ENCODE results near the gene TNFRSF8. TPM values are rescaled to one million over a fixed set of nuclear protein-coding genes. Genes with fewer than 3 reads are reported as not detected.

Gene TNFRSF8
- total and polyA plus RNA-seq, 2 donors (not counting 1 experiment from before 2014, with no cell fraction given) = 0.05 TPM; not detected in 1

DNA sequence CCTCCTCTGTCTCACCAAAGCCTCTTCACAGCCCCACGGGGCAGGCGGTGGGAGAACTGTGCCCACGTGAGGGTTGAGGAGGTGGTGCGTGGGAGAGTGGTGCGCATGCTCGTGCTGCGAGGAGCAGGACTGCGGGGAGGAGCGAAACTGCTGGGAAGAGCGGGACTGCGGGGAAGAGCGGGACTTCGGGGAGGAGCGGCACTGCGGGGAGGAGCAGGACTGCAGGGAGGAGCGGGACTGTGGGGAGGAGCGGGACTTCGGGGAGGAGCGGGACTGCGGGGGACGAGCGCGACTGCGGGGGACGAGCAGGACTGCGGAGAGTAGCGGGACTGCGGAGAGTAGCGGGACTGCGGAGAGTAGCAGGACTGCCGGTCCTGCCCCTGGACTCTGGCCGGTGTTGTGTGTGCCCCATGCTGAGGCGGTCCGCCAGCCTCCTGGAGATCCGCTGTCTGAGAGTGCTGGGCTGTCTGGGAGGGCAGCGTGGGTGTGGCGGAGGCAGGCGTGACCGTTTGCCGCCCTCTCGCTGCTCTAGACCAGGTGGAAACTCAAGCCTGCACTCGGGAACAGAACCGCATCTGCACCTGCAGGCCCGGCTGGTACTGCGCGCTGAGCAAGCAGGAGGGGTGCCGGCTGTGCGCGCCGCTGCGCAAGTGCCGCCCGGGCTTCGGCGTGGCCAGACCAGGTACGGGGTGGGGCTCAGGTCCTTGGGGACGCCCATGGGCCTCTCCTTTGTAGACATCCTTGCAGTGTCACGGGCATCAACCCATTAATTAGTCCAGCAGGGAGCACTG lies 128.3 kb downstream of the TNFRSF8 start:
- DNase-seq (ENCODE audit: low read depth in 2 of 2) = no peak
- no peak overlapping the region for H3K27ac ChIP-seq (ENCODE audit: insufficient read depth, low read length)

More for the DNA sequence above, 128.3 kb downstream of the TNFRSF8 start:
- H2AFZ ChIP-seq (ENCODE audit: low read length) = no peak overlapping the region
- no peak overlapping the region for H3K4me2 ChIP-seq (ENCODE audit: extremely low read depth, insufficient read depth, low read length)
- peaks cover 12% of the 10 kb centered on the region for H3K79me2 ChIP-seq (ENCODE audit: control insufficient read depth, insufficient read depth, low read length)
- H3K9ac ChIP-seq (ENCODE audit: insufficient read depth, low read length) = no peak overlapping the region
- peaks cover 7% of the 10 kb centered on the region for H3K36me3 ChIP-seq (ENCODE audit: control insufficient read depth, insufficient read depth, low read length)
- no peaks in the 10 kb centered on the region for H3K27me3 ChIP-seq (ENCODE audit: control insufficient read depth, insufficient read depth, low read length)
- H3K9me3 ChIP-seq (ENCODE audit: control insufficient read depth, insufficient read depth, low read depth, low read length) = no peaks in the 10 kb centered on the region
- H3K4me1 ChIP-seq (ENCODE audit: control insufficient read depth, extremely low read depth, insufficient read depth, low read length) = peaks cover 2% of the 10 kb centered on the region
- no peaks in the 10 kb centered on the region for H4K20me1 ChIP-seq (ENCODE audit: control insufficient read depth, extremely low read depth, insufficient read depth, low read length)
- H3K4me3 ChIP-seq (replicated peaks in 1 of 4; ENCODE audit: control extremely low read depth in 1 of 4, insufficient read depth in 1 of 4, low read depth in 3 of 4, low read length in 4 of 4) = no peak overlapping the region
- TF ChIP-seq EZH2 (IDR thresholded peaks at IDR 0.05; ENCODE audit: low read length, missing control alignments) = no peak
- TF ChIP-seq, protein P1, sequence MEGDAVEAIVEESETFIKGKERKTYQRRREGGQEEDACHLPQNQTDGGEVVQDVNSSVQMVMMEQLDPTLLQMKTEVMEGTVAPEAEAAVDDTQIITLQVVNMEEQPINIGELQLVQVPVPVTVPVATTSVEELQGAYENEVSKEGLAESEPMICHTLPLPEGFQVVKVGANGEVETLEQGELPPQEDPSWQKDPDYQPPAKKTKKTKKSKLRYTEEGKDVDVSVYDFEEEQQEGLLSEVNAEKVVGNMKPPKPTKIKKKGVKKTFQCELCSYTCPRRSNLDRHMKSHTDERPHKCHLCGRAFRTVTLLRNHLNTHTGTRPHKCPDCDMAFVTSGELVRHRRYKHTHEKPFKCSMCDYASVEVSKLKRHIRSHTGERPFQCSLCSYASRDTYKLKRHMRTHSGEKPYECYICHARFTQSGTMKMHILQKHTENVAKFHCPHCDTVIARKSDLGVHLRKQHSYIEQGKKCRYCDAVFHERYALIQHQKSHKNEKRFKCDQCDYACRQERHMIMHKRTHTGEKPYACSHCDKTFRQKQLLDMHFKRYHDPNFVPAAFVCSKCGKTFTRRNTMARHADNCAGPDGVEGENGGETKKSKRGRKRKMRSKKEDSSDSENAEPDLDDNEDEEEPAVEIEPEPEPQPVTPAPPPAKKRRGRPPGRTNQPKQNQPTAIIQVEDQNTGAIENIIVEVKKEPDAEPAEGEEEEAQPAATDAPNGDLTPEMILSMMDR (conservative IDR thresholded peaks at IDR 0.05 in 1 of 2, IDR thresholded peaks at IDR 0.05 in 1 of 2; ENCODE audit: low read depth in 1 of 2, low read length in 2 of 2) = no peak

Other genes starting within 250 kb of the TNFRSF8 start
- gene NPPA, start 215.5 kb upstream of the TNFRSF8 start, total RNA-seq = not detected in 2 replicates
- not detected in 2 replicates for gene NPPA, start 215.5 kb upstream of the TNFRSF8 start, polyA plus RNA-seq
- gene NPPB, start 204.4 kb upstream of the TNFRSF8 start, total RNA-seq = not detected in 2 replicates
- not detected in 2 replicates for gene NPPB, start 204.4 kb upstream of the TNFRSF8 start, polyA plus RNA-seq
- 38.8 and 39.3 TPM in 2 replicates for gene KIAA2013, start 136.9 kb upstream of the TNFRSF8 start, total RNA-seq
- gene KIAA2013, start 136.9 kb upstream of the TNFRSF8 start, polyA plus RNA-seq = 31.7 and 35.3 TPM in 2 replicates
- gene PLOD1, start 128.6 kb upstream of the TNFRSF8 start, total RNA-seq = 137 and 210 TPM in 2 replicates
- gene PLOD1, start 128.6 kb upstream of the TNFRSF8 start, polyA plus RNA-seq = 162 and 278 TPM in 2 replicates
- gene MFN2, start 82.9 kb upstream of the TNFRSF8 start, total RNA-seq = 40.8 and 52.5 TPM in 2 replicates
- gene MFN2, start 82.9 kb upstream of the TNFRSF8 start, polyA plus RNA-seq = 50.6 and 68.7 TPM in 2 replicates
- gene MIIP, start 43.8 kb upstream of the TNFRSF8 start, total RNA-seq = 27.1 and 28.8 TPM in 2 replicates
- gene MIIP, start 43.8 kb upstream of the TNFRSF8 start, polyA plus RNA-seq = 5.2 and 7.1 TPM in 2 replicates
- gene TNFRSF1B, start 103.7 kb downstream of the TNFRSF8 start, total RNA-seq = 23.9 and 24.8 TPM in 2 replicates
- gene TNFRSF1B, start 103.7 kb downstream of the TNFRSF8 start, polyA plus RNA-seq = 14.8 and 27.5 TPM in 2 replicates
- gene VPS13D, start 166.7 kb downstream of the TNFRSF8 start, total RNA-seq = 30.6 and 40.0 TPM in 2 replicates
- 14.6 and 14.8 TPM in 2 replicates for gene VPS13D, start 166.7 kb downstream of the TNFRSF8 start, polyA plus RNA-seq